Lower leg skin (tissue), 4 donors: Measurements from ENCODE around the gene VSTM2L. TPM values are rescaled to one million over a fixed set of nuclear protein-coding genes. Genes with fewer than 3 reads are reported as not detected.
A peak's percentile ranks its signal among the peaks of the same experiment; 100 is the strongest.

Source experiments
- DNase-seq, 2 donors: peaks; one replicate each; pipeline ENCODE4 v3.0.0-alpha.2; 2019; ENCODE audit warnings: low spot score in 2 of 2
- H3K4me3 ChIP-seq: fragments of 200-600 bp; sonication (generic); 2 replicates; pipeline ENCODE4 v1.5.1; 2017; ENCODE audit warnings: mild to moderate bottlenecking, low read depth; ENCODE audit not compliant: poor library complexity, severe bottlenecking
- POLR2A ChIP-seq, 2 donors: fragments of 450-650 bp; IDR thresholded peaks; one replicate each; pipeline ENCODE4 v1.6.1; 2016 to 2017; ENCODE audit warnings: antibody characterized with exemption in 2 of 2, mild to moderate bottlenecking in 1 of 2, moderate library complexity in 1 of 2
- WGBS, 2 donors: methylation state at CpG; one replicate each; pipeline ENCODE4 v1.1.5; 2018; 5-methylcytosine and 5-hydroxymethylcytosine counted together
- intact Hi-C: fragments of 100-400 bp; cut with DNase I; formaldehyde crosslinking; loops from one replicate; pipeline ENCODE4 v1.15.0; 2023; ENCODE audit warnings: low total_unique reads
- total RNA-seq, 4 donors: library from RNA; depleted of rRNA; stranded (reverse); fragments of >200 nt; gene quantifications; one replicate each; pipeline ENCODE4 v1.1.0, GENCODE V29; 2016
- TF ChIP-seq, protein P1 (sequence below), 3 donors: fragments of 450-650 bp; IDR thresholded peaks; one replicate each; pipeline ENCODE4 v1.5.1; 2016; ENCODE audit warnings: antibody characterized with exemption in 3 of 3, mild to moderate bottlenecking in 3 of 3, moderate library complexity in 2 of 3

The VSTM2L gene
- total RNA-seq, 4 donors from 2014 or later = 0.64 to 15.9 (median 3.9) TPM

- intact Hi-C loops = no loop called here
- TF ChIP-seq POLR2A (IDR thresholded peaks at IDR 0.05) = no peak
- TF ChIP-seq, protein P1, sequence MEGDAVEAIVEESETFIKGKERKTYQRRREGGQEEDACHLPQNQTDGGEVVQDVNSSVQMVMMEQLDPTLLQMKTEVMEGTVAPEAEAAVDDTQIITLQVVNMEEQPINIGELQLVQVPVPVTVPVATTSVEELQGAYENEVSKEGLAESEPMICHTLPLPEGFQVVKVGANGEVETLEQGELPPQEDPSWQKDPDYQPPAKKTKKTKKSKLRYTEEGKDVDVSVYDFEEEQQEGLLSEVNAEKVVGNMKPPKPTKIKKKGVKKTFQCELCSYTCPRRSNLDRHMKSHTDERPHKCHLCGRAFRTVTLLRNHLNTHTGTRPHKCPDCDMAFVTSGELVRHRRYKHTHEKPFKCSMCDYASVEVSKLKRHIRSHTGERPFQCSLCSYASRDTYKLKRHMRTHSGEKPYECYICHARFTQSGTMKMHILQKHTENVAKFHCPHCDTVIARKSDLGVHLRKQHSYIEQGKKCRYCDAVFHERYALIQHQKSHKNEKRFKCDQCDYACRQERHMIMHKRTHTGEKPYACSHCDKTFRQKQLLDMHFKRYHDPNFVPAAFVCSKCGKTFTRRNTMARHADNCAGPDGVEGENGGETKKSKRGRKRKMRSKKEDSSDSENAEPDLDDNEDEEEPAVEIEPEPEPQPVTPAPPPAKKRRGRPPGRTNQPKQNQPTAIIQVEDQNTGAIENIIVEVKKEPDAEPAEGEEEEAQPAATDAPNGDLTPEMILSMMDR (IDR thresholded peaks at IDR 0.05) = no peak
- no peak for DNase-seq
- 31 to 53% methylated on average over 9 of the region's 9 CpGs for WGBS, 2 donors
- no peak overlapping the region for H3K4me3 ChIP-seq
Observed at GRCh38 chr20:37986044-37986858, 83.3 kb downstream of the VSTM2L start.

GRCh38 chr20:37986873-37987601 lies 84.1 kb downstream of the VSTM2L start:
- WGBS, 2 donors = 29 to 33% methylated on average over 9 of the region's 9 CpGs
- DNase-seq = peak in 1 of 2 donors; percentile 47
- no peak overlapping the region for H3K4me3 ChIP-seq
- TF ChIP-seq POLR2A (IDR thresholded peaks at IDR 0.05) = no peak
- TF ChIP-seq, protein P1 (IDR thresholded peaks at IDR 0.05) = no peak
- intact Hi-C loops = no loop called here

GRCh38 chr20:37987602-37988290 lies 84.8 kb downstream of the VSTM2L start:
- 67 to 71% methylated on average over 12 of the region's 12 CpGs for WGBS, 2 donors
- H3K4me3 ChIP-seq = no peak overlapping the region
- no peak for DNase-seq
- intact Hi-C loops = no loop called here
- no peak for TF ChIP-seq POLR2A (IDR thresholded peaks at IDR 0.05)
- TF ChIP-seq, protein P1 (IDR thresholded peaks at IDR 0.05) = no peak

GRCh38 chr20:37988306-37988954 lies 85.5 kb downstream of the VSTM2L start:
- 87 to 89% methylated on average over 5 of the region's 5 CpGs for WGBS, 2 donors
- no peak for TF ChIP-seq POLR2A (IDR thresholded peaks at IDR 0.05)
- TF ChIP-seq, protein P1 (IDR thresholded peaks at IDR 0.05) = no peak
- no peak overlapping the region for H3K4me3 ChIP-seq
- intact Hi-C loops = no loop called here
- no peak for DNase-seq

DNA sequence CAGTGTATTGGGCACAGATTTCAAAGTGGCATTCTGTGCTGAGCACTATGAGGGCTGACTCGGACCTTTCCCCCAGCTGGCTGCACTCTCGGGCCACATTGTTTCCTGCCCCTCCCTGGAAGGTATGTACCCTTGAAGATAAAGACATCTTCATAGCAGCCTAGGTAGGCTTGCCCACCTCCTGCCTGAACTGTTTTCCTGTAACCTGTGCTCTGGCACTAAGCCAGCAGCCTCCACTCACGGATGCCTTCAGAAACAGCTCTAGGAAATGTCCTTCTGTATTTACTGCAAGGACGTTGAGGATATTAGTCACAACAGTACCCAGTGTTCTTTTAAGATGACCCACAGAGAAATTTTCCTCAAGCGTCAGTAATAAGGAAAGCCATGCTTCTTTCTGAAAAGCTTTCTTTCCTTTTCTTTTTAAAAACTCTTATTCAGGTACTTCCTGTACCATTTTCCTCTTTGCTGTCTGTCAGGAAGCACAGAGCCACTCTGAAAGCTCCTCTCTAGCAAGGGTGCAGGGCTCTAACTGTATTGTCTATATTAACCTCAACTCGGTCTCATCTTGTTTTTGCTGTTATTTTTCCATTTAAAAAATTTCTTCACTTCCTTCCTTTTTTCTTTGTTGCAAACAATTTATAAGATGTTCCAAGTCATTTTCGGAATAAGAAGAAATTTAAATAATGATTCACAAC lies 86.8 kb downstream of the VSTM2L start:
- WGBS, 2 donors = 70 to 76% methylated on average over 7 of the region's 7 CpGs
- intact Hi-C loops = no loop called here
- no peak for TF ChIP-seq POLR2A (IDR thresholded peaks at IDR 0.05)
- TF ChIP-seq, protein P1 (IDR thresholded peaks at IDR 0.05) = no peak
- H3K4me3 ChIP-seq = no peak overlapping the region
- no peak for DNase-seq
